Gastroesophageal sphincter (tissue), 3 donors: ENCODE measurements around the gene NFATC2.

Source experiments
- CTCF ChIP-seq, 4 experiments: fragments of 200-600 bp in 2 of 4; fragments of 450-650 bp in 2 of 4; sonication (generic) in 1 of 4; IDR thresholded peaks; one replicate each; pipeline ENCODE4 v1.5.1; 2017 to 2019; ENCODE audit warnings: antibody characterized with exemption in 4 of 4, mild to moderate bottlenecking in 2 of 4, moderate library complexity in 2 of 4
- EP300 ChIP-seq: sonication (generic); formaldehyde crosslinking; IDR thresholded peaks from one replicate; pipeline ENCODE4 v1.6.1; 2017; ENCODE audit warnings: antibody characterized with exemption, mild to moderate bottlenecking
- POLR2A ChIP-seq, 2 donors: fragments of 450-650 bp; IDR thresholded peaks; one replicate each; pipeline ENCODE4 v1.6.1; 2017; ENCODE audit warnings: antibody characterized with exemption in 2 of 2, mild to moderate bottlenecking in 2 of 2, moderate library complexity in 1 of 2
- POLR2AphosphoS5 ChIP-seq: sonication (generic); formaldehyde crosslinking; IDR thresholded peaks from one replicate; pipeline ENCODE4 v1.6.1; 2017; ENCODE audit warnings: antibody characterized with exemption

DNA sequence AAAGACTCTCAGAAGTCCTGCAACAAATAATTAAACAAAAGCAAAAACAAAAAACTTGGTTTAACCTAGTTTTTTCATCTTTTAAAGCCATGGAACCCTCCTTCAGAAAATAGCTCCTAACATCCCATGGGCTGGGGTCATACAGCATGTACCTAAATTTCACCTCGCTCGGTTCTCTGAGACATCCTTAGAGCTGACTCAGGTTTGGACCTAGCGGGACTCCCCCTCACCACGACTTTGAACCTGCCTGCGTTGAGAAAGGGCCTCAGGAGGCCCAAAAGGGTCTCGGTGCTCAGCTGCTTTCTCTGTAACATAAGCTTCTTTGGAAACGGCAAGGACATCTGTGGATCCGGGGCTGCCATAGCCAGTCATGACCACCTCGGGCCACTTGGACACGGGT lies 112.8 kb downstream of the NFATC2 start:
- no peak for TF ChIP-seq POLR2A (IDR thresholded peaks at IDR 0.05)
- no peak for TF ChIP-seq CTCF (IDR thresholded peaks at IDR 0.05)
- no peak for TF ChIP-seq EP300
- no peak for TF ChIP-seq POLR2AphosphoS5
